GM12801 (cell line): ENCODE results near the gene SNX6.

Experiments
- TF ChIP-seq, protein P1 (sequence below): IDR thresholded peaks from one replicate; pipeline ENCODE4 v1.5.1; 2011; ENCODE audit warnings: control low read depth; ENCODE audit not compliant: insufficient read length; ENCODE audit errors: extremely low read depth

The SNX6 gene

DNA sequence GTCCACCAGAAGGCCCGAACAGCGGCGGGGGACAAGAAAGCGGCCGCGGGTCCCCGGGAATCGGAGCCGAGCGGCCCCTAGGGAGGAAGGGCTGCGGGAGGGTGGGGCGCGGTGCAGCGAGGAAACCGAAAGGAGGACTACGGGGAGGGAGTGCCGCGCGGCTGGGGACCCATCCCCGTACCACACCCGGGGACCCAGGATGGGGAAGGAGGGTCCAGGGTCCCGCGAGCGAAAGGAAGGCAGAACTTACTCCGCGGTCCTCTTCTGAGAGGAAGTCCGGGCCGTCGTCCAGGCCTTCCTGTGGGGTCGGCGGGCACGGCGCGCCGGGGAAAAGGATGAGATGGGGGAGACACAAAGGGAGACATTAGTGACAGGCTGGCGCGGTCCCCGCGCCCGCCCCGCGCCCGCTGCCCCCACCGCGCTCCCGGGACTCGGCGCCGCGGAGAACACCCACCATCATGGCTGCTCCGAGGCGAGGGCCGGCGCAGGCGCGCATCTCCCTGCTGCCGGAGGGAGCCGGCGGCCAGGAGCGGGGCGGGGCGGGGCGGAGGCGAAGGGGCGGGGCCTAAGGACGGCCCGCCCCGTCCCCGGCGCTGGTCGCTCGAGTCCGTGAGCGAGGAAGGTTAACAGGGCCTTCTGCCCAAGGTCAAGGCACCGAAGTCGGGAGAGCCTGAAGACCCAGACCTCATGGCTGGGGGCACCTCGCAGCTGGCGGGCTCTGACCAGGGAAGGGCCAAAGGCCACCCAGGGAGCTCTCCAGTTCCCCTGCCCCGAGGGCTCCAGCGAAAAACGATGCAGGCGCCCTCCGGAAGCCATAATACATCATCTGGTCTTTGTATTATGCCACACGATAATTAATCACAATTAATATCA lies at the start of gene SNX6:
SNX6 (minus strand) TSS at position 492 of the 873 bp plus-strand sequence; CDS start at position 460, 32 bp downstream.
- TF ChIP-seq, protein P1, sequence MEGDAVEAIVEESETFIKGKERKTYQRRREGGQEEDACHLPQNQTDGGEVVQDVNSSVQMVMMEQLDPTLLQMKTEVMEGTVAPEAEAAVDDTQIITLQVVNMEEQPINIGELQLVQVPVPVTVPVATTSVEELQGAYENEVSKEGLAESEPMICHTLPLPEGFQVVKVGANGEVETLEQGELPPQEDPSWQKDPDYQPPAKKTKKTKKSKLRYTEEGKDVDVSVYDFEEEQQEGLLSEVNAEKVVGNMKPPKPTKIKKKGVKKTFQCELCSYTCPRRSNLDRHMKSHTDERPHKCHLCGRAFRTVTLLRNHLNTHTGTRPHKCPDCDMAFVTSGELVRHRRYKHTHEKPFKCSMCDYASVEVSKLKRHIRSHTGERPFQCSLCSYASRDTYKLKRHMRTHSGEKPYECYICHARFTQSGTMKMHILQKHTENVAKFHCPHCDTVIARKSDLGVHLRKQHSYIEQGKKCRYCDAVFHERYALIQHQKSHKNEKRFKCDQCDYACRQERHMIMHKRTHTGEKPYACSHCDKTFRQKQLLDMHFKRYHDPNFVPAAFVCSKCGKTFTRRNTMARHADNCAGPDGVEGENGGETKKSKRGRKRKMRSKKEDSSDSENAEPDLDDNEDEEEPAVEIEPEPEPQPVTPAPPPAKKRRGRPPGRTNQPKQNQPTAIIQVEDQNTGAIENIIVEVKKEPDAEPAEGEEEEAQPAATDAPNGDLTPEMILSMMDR: no peak

DNA sequence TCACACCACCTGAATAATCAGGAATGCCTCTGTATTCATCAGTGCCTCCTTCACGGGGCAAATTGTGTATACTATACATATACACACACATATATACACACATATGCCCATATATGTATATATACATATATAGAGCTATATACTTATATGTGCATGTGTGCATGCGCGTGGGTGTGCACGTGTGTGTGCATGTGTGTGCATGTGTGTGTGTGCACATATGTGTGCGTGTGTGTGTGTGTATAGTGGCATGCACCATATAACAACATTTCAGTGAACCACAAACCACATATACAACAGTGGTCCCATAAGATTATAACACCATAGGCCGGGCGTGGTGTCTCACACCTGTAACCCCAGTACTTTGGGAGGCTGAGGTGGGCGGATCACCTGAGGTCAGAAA lies 48.8 kb upstream of the SNX6 start:
- TF ChIP-seq, protein P1: no peak

DNA sequence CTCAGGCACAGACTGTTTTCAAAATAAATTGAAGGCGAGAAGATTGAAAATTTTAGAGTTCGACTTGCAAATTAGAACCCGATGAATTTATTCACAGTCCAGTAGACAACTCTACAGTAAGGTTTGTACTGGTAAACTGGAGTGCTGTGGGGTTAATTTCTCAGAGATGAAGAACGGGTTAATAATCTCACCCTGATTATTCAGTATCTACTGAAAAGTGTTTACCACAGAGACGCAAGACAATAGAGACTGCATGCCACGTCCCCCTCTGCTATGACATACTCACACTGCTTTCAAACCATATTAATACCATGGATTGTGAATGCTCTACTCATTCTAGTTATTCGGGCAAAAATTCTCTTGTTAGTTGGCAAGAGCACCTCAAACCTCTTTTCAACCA lies 48.4 kb upstream of the SNX6 start:
- TF ChIP-seq, protein P1: no peak

DNA sequence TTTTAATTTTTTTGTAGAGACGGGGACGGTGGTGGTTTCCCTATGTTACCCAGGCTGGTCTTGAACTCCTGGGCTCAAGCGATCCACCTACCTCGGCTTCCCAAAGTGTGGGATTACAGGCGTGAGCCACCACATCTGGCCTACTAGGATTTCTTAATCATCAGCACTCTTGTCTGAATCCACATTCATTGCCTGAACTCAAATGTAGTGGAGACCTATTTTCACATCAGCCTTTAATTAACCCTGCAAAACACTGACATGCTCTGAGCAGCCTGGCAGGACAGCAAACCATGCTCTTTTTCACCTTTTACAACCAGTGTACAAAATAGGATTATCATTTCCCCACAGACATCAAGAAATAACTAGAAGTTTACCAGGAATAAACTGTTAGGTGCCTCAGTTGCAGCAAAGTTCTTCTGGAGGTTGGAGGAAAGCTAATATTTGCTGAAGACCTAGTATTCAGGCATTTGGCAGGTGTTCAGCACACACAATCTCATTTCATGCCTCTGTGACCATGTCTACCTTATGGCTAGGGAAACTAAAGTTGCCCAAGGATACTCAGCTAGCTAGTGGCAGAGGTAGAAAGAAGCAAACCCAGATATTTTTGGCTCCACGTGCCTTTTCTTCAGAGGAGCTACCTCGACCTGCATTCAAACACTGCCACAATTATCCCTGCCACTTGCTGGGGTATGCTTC lies 46.7 kb upstream of the SNX6 start:
- TF ChIP-seq, protein P1: no peak

DNA sequence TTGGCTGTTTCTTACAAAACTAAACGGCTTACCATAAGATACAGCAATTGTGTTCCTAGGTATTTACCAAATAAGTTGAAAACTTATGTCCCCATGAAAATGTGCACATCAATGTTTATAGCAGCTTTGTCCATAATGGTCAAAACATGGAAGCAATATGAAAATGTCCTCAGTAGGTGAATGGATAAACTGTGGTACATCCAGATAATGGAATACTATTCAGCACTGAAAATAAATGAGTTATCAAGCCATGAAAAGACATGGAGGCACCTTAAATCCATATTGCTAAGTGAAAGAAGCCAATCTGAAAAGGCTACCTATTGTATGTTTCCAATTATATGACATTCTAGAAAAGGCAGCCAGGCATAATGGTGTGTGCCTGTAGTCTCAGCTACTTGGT lies 43.8 kb upstream of the SNX6 start:
- TF ChIP-seq, protein P1: no peak

DNA sequence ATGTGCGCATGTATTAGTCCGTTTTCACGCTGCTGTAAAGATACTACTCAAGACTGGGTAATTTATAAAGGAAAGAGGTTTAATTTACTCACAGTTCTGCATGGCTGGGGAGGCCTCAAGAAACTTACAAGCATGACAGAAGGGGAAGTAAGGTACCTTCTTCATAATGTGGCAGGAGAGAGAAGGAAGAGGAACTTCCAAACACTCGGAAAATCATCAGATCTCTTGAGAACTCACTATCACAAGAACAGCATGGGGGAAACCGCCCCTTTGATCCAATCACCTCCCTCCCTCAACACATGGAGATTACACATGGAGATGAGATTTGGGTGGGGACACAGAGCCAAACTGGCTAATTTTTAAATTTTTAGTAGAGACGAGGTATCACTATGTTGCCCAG lies 41.8 kb upstream of the SNX6 start:
- TF ChIP-seq, protein P1: no peak

DNA sequence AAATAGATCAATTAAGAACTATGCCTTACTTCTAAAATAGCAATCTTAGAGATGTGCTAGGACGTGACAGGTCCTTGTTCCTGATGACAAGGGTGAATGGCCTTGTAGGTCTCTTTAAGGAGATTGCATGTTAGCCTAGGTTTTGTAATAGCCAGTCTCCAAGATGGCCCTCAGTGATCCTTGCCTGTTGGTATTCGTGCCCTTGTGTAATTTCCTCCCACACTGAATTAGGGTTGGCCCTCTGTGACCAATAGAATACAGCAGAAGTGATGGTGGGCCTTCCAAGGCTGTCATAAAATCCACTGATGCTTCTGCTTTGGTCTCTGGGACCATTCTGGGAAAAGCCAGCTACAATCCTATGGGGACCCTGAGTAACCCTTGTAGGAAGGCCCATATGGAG lies 38.2 kb upstream of the SNX6 start:
- TF ChIP-seq, protein P1: no peak
